ENCODE results near the gene TGFB1I1. TPM values are rescaled to one million over a fixed set of nuclear protein-coding genes. Genes with fewer than 3 reads are reported as not detected.

TGFB1I1 gene
- total RNA-seq, 1 donor from 2014 or later, result 13.2 TPM

- intact Hi-C loops (cut with DNase I), result no loop called here
- DNase-seq (peak; percentile 28), ATAC-seq (ENCODE audit: poor library complexity) (no peak)
Observed at GRCh38 chr16:31465788-31466370, 6.1 kb upstream of the TGFB1I1 start.

GRCh38 chr16:31466381-31466841 is 5.5 kb upstream of the TGFB1I1 start:
- ATAC-seq (ENCODE audit: poor library complexity) (no peak), DNase-seq (peak; percentile 34)
- intact Hi-C loops (cut with DNase I), result no loop called here

GRCh38 chr16:31467151-31467773 is 4.7 kb upstream of the TGFB1I1 start:
- DNase-seq (peak; percentile 10), ATAC-seq (ENCODE audit: poor library complexity) (no peak)
- intact Hi-C loops (cut with DNase I), result no loop called here

- intact Hi-C loops (cut with DNase I), result no loop called here
- no peak for DNase-seq
- ATAC-seq (ENCODE audit: poor library complexity), result no peak
Observed at GRCh38 chr16:31467858-31468257, 4.1 kb upstream of the TGFB1I1 start.

GRCh38 chr16:31470615-31471014 is 1.3 kb upstream of the TGFB1I1 start:
- intact Hi-C loops (cut with DNase I), result no loop called here
- ATAC-seq (ENCODE audit: poor library complexity), result no peak
- no peak for DNase-seq

- intact Hi-C loops (cut with DNase I), result no loop called here
- ATAC-seq (ENCODE audit: poor library complexity) (no peak), DNase-seq (no peak)
Observed at GRCh38 chr16:31471241-31471874, 594 bp upstream of the TGFB1I1 start.

GRCh38 chr16:31472709-31473203 is 804 bp downstream of the TGFB1I1 start:
- peak; percentile 88 for ATAC-seq (ENCODE audit: poor library complexity)
- DNase-seq, result peak; percentile 93
- intact Hi-C loops (cut with DNase I), result no loop called here

- DNase-seq (no peak), ATAC-seq (ENCODE audit: poor library complexity) (no peak)
- intact Hi-C loops (cut with DNase I), result no loop called here
Observed at GRCh38 chr16:31473264-31473984, 1.5 kb downstream of the TGFB1I1 start.

GRCh38 chr16:31474173-31474714 is 2.3 kb downstream of the TGFB1I1 start:
- no peak for ATAC-seq (ENCODE audit: poor library complexity)
- DNase-seq, result no peak
- intact Hi-C loops (cut with DNase I), result no loop called here

- ATAC-seq (ENCODE audit: poor library complexity) (no peak), DNase-seq (no peak)
- intact Hi-C loops (cut with DNase I), result no loop called here
Observed at GRCh38 chr16:31474773-31475738, 3.1 kb downstream of the TGFB1I1 start.

- intact Hi-C loops (cut with DNase I), result no loop called here
- no peak for DNase-seq
- no peak for ATAC-seq (ENCODE audit: poor library complexity)
Observed at GRCh38 chr16:31475946-31476302, 4.0 kb downstream of the TGFB1I1 start.

- intact Hi-C loops (cut with DNase I), result no loop called here
- peak; percentile 34 for ATAC-seq (ENCODE audit: poor library complexity)
- peak; percentile 86 for DNase-seq
Observed at GRCh38 chr16:31476303-31477219, 4.6 kb downstream of the TGFB1I1 start.

- ATAC-seq (ENCODE audit: poor library complexity) (peak; percentile 7), DNase-seq (no peak)
- intact Hi-C loops (cut with DNase I), result no loop called here
Observed at GRCh38 chr16:31477220-31478216, 5.6 kb downstream of the TGFB1I1 start.

GRCh38 chr16:31478956-31479355 is 7.0 kb downstream of the TGFB1I1 start:
- ATAC-seq (ENCODE audit: poor library complexity) (no peak), DNase-seq (no peak)
- intact Hi-C loops (cut with DNase I), result no loop called here

GRCh38 chr16:31479751-31480150 is 7.8 kb downstream of the TGFB1I1 start:
- intact Hi-C loops (cut with DNase I), result no loop called here
- ATAC-seq (ENCODE audit: poor library complexity) (no peak), DNase-seq (no peak)

All from Right ventricle myocardium superior (tissue), 1 donor.